ENCODE results near the gene BTN1A1.

Gene BTN1A1

DNA sequence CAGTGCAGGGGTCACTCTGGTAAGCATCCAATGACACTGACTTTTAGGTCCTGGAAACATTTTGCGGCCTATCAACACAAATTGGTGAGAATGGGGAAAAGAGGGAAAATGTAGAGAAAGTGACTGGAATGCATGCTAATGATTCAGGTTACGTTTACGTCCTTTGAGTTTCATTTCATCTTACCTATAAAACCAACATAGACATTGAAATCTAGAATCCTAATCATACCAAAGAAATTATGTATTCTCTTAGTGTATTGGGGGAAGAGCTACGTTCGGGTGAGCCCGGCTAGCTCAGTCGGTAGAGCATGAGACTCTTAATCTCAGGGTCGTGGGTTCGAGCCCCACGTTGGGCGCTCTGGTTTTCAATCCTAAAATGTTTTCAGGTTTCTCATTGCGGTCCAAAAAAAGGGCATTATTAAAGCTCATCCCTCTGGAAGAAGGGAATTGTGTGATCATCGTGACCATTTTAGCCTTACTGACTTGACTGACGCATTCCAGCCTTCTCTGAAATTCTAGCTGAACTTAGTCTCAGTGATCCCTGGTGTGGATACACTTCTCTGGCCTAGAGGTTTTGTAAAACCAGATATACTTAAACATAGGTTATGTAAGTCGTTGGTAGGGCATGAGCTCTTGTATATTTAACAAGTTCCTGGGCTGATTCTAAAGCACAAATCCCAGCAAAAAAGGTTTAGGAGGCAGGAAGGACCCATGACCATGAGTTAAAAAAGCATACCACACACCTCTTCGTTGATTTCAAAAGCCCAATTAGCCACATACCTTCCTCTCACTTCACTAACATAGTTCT is 56.4 kb downstream of the BTN1A1 start:
- Histone ChIP-seq H3K9me3 (no peaks in the 10 kb centered on the region), H3K4me3 (ENCODE audit: low read depth in 1 of 2, low read length in 1 of 2) (no peak overlapping the region), H3K4me1 (ENCODE audit: control insufficient read depth in 1 of 2, insufficient read depth in 1 of 2, low read depth in 1 of 2, low read length in 1 of 2) (peaks cover 24 to 25% of the 10 kb centered on the region in 2 experiments), H3K27ac (no peak overlapping the region), H3K27me3 (peaks cover 47% of the 10 kb centered on the region), H3K36me3 (no peaks in the 10 kb centered on the region)
- TF ChIP-seq, protein P1, sequence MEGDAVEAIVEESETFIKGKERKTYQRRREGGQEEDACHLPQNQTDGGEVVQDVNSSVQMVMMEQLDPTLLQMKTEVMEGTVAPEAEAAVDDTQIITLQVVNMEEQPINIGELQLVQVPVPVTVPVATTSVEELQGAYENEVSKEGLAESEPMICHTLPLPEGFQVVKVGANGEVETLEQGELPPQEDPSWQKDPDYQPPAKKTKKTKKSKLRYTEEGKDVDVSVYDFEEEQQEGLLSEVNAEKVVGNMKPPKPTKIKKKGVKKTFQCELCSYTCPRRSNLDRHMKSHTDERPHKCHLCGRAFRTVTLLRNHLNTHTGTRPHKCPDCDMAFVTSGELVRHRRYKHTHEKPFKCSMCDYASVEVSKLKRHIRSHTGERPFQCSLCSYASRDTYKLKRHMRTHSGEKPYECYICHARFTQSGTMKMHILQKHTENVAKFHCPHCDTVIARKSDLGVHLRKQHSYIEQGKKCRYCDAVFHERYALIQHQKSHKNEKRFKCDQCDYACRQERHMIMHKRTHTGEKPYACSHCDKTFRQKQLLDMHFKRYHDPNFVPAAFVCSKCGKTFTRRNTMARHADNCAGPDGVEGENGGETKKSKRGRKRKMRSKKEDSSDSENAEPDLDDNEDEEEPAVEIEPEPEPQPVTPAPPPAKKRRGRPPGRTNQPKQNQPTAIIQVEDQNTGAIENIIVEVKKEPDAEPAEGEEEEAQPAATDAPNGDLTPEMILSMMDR (IDR thresholded peaks at IDR 0.05) = no peak

All from neutrophil (primary cell).